ENCODE data around the gene NOXRED1. TPM values are rescaled to one million over a fixed set of nuclear protein-coding genes. Genes with fewer than 3 reads are reported as not detected.
"Not testable (repeated sequence)": the region's sequence is repeated elsewhere in the genome, so short reads cannot be mapped to it uniquely, and the experiment has no call there.

NOXRED1 gene
- total RNA-seq, 1 donor, result under 0.01 TPM

DNA sequence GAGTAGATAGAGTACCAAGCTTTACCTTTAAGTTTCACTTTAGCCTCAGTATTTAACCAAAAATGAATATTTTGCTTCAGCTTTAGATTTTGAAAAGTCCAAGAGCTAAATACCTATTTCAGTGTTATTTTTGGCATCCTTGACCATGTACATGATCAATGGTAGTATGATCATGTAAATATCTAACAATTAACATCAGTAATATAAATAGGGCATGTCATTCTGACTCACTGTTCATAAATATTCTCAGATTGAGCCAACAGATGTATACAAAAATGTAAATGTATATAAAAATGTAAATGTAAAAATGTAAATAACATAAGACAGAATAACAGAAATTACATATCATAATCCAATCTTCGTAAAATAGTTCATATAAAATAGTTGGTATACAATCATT is 15.3 kb upstream of the NOXRED1 start:
- TF ChIP-seq CTCF (IDR thresholded peaks at IDR 0.05; ENCODE audit: insufficient read depth, low read depth, low read length), result no peak
- no peak overlapping the region for H3K4me3 ChIP-seq (ENCODE audit: low read depth, low read length)
- DNase-seq (ENCODE audit: low read depth), result no peak

- no peak for TF ChIP-seq CTCF (IDR thresholded peaks at IDR 0.05; ENCODE audit: insufficient read depth, low read depth, low read length)
- no peak overlapping the region for H3K4me3 ChIP-seq (ENCODE audit: low read depth, low read length)
- no peak for DNase-seq (ENCODE audit: low read depth)
These were observed 12.7 kb upstream of the NOXRED1 start for GRCh38 chr14:77436042-77436441.

DNA sequence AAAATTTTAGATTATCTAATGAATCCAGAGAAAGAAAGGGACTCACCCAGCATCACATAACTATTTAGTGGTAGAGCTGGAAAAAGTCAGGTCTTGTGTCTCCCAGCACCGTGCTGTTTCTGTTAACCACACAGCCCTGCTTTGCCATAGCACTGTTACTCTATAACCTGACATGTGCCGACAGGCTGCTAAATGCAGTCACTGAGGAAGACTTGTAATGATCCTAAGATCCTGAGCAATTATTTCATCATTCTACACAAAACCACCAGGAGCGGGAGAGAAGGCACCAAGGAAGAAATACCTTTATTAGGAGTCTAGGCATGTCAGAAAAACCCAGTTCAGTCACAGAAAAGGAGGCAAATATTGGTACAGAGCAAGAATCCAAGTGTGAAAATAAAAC is 3.1 kb upstream of the NOXRED1 start:
- TF ChIP-seq CTCF (IDR thresholded peaks at IDR 0.05; ENCODE audit: insufficient read depth, low read depth, low read length), result no peak
- no peak overlapping the region for H3K4me3 ChIP-seq (ENCODE audit: low read depth, low read length)
- DNase-seq (ENCODE audit: low read depth), result no peak

GRCh38 chr14:77424862-77425261 is 1.5 kb upstream of the NOXRED1 start:
- no peak for TF ChIP-seq CTCF (IDR thresholded peaks at IDR 0.05; ENCODE audit: insufficient read depth, low read depth, low read length)
- no peak overlapping the region for H3K4me3 ChIP-seq (ENCODE audit: low read depth, low read length)
- no peak for DNase-seq (ENCODE audit: low read depth)

- no peak overlapping the region for H3K4me3 ChIP-seq (ENCODE audit: low read depth, low read length)
- TF ChIP-seq CTCF (IDR thresholded peaks at IDR 0.05; ENCODE audit: insufficient read depth, low read depth, low read length), result no peak
- DNase-seq (ENCODE audit: low read depth), result peak; percentile 47
These were observed 2.1 kb downstream of the NOXRED1 start for GRCh38 chr14:77421201-77421600.

DNA sequence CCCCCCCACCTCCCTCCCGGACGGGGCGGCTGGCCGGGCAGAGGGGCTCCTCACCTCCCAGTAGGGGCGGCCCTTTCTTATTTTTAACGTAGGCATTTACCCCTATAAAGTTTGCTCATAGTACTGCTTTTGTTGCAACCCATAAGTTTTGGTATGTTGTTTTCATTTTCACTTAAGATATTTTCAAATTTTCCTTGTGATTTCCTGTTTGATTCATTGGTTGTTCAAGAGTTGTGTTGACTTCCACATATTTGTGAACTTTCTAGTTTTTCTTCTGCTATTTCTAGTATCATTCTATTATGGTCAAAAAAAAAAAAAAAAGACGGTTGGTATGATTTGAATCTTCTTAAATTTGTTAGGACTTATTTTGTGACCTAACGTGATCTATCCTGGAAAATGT is 6.5 kb downstream of the NOXRED1 start:
- H3K4me3 ChIP-seq (ENCODE audit: low read depth, low read length), result no peak overlapping the region
- no peak for TF ChIP-seq CTCF (IDR thresholded peaks at IDR 0.05; ENCODE audit: insufficient read depth, low read depth, low read length)
- no peak for DNase-seq (ENCODE audit: low read depth)

GRCh38 chr14:77416098-77416497 is 7.2 kb downstream of the NOXRED1 start:
- DNase-seq (ENCODE audit: low read depth); H3K4me3 ChIP-seq (ENCODE audit: low read depth, low read length): not testable (repeated sequence)

GRCh38 chr14:77415403-77416030 is 7.8 kb downstream of the NOXRED1 start:
- H3K4me3 ChIP-seq (ENCODE audit: low read depth, low read length); DNase-seq (ENCODE audit: low read depth): not testable (repeated sequence)
